NCI-H774 (cell line): ENCODE measurements around the gene LAMB1.
"Not testable (repeated sequence)": the region's sequence is repeated elsewhere in the genome, so short reads cannot be mapped to it uniquely, and the experiment has no call there.

Source experiments
- DNase-seq: peaks from one replicate; lab custom pipeline; 2025; lab: John Stamatoyannopoulos, UW

Gene LAMB1

GRCh38 chr7:108002726-108003598, at the start of gene LAMB1:
Gene LAMB1 (minus strand): TSS chr7:108003161. CDS start chr7:108002885, 276 bp downstream.
- DNase-seq = no peak

- DNase-seq = no peak
Observed at GRCh38 chr7:108051454-108051853, 48.5 kb upstream of the LAMB1 start.

- no peak for DNase-seq
Observed at GRCh38 chr7:108049962-108050361, 47.0 kb upstream of the LAMB1 start.

GRCh38 chr7:108048422-108048821, 45.5 kb upstream of the LAMB1 start:
- no peak for DNase-seq

GRCh38 chr7:108046952-108047506, 44.1 kb upstream of the LAMB1 start:
- DNase-seq = no peak

GRCh38 chr7:108045669-108046068, 42.7 kb upstream of the LAMB1 start:
- no peak for DNase-seq

GRCh38 chr7:108045154-108045553, 42.2 kb upstream of the LAMB1 start:
- no peak for DNase-seq

- DNase-seq = no peak
Observed at GRCh38 chr7:108044345-108044744, 41.4 kb upstream of the LAMB1 start.

GRCh38 chr7:108038986-108039385, 36.0 kb upstream of the LAMB1 start:
- no peak for DNase-seq

- no peak for DNase-seq
Observed at GRCh38 chr7:108037741-108038140, 34.8 kb upstream of the LAMB1 start.

GRCh38 chr7:108037140-108037539, 34.2 kb upstream of the LAMB1 start:
- no peak for DNase-seq

GRCh38 chr7:108034586-108034985, 31.6 kb upstream of the LAMB1 start:
- no peak for DNase-seq

GRCh38 chr7:108033776-108034497, 31.0 kb upstream of the LAMB1 start:
- DNase-seq = no peak

- not testable (repeated sequence) for DNase-seq
Observed at GRCh38 chr7:108033309-108033708, 30.3 kb upstream of the LAMB1 start.

GRCh38 chr7:108030516-108030915, 27.6 kb upstream of the LAMB1 start:
- DNase-seq = no peak

- DNase-seq = no peak
Observed at GRCh38 chr7:108029034-108029433, 26.1 kb upstream of the LAMB1 start.

- DNase-seq = no peak
Observed at GRCh38 chr7:108028111-108028510, 25.1 kb upstream of the LAMB1 start.

GRCh38 chr7:108027239-108027638, 24.3 kb upstream of the LAMB1 start:
- no peak for DNase-seq

GRCh38 chr7:108026647-108027046, 23.7 kb upstream of the LAMB1 start:
- DNase-seq = no peak

- DNase-seq = no peak
Observed at GRCh38 chr7:108026116-108026515, 23.2 kb upstream of the LAMB1 start.

- no peak for DNase-seq
Observed at GRCh38 chr7:108024538-108024937, 21.6 kb upstream of the LAMB1 start.

- no peak for DNase-seq
Observed at GRCh38 chr7:108020585-108020984, 17.6 kb upstream of the LAMB1 start.

- DNase-seq = no peak
Observed at GRCh38 chr7:108018668-108019067, 15.7 kb upstream of the LAMB1 start.
